HG02973 (cell line): ENCODE data around the gene TMEM94.
"Not testable (repeated sequence)": the region's sequence is repeated elsewhere in the genome, so short reads cannot be mapped to it uniquely, and the experiment has no call there.

Experiments used
- ATAC-seq: cut with Tn5 transposase; IDR thresholded peaks from one replicate; pipeline ENCODE4 v1.9.1; 2021; ENCODE audit warnings: moderate library complexity; ENCODE audit not compliant: unreplicated experiment

The TMEM94 gene

DNA sequence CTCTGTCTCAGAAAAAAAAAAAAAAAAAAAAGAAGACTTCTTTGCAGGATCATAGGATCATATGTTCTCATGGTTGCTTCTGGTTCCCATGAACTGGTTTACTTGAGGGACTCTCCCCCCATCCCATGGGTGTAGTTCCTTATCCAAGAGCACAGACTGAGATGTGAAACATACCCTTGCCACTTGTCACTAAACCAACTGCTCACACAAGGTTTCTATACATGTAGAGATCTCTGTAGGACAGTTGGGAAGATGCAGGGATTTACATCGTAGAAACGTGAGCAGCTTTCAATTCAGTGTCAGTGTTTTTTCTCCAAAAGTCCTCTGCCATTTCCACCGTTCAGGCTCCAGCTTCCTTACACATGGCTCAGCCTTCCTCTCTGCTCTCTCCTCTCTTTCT lies 11.1 kb upstream of the TMEM94 start:
- no peak for ATAC-seq

DNA sequence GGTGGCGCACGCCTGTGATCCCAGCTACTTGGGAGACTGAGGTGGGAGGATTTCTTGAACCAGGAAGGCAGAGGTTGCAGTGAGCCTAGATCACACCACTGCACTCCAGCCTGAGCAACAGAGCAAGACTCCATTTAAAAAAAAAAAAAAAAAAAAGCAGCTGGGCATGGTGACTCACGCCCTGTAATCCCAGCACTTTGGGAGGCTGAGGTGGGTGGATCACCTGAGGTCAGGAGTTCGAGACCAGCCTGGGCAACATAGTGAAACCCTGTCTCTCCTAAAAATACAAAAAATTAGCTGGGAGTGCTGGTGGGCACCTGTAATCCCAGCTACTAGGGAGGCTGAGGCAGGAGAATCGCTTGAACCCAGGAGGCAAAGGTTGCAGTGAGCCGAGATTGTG lies 10.5 kb upstream of the TMEM94 start:
- not testable (repeated sequence) for ATAC-seq

DNA sequence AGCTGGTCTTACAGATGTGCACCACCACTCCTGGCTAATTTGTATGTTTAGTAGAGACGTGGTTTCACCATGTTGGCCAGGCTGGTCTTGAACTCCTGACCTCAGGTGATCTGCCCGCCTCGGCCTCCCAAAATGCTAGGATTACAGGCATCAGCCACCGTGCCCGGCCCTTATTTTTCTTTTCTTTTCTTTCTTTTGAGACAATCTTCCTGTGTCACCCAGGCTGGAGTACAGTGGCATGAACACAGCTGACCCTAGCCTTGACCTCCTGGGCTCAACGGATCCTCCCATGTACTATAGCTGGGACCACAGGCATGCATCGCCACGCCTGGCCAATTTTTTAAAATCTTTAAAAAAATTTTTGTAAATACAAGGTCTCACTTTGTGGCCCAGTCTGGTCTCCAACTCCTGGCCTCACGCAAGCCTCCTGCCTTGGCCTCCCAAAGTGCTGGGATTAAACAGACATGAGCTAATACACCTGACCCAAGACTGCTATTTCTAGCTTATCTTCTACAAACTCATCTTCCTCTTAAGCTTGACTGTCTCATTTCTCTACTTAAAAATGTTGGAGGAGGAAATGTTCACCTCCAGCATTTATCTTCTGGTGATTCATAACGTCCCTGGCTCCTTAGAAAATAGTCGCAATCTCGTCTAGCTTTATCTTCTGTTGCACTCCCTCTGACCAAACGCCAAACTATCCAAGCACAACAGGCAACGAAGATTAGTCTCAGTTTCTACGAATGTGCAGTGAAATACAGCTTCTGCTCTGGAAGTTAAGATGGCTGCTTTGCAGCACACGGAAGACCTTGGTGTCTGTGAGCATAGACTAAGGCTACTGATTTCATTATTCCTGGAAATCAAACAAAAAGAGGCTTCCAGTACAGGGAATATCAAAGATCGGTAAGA lies 8.2 kb upstream of the TMEM94 start:
- ATAC-seq = no peak

DNA sequence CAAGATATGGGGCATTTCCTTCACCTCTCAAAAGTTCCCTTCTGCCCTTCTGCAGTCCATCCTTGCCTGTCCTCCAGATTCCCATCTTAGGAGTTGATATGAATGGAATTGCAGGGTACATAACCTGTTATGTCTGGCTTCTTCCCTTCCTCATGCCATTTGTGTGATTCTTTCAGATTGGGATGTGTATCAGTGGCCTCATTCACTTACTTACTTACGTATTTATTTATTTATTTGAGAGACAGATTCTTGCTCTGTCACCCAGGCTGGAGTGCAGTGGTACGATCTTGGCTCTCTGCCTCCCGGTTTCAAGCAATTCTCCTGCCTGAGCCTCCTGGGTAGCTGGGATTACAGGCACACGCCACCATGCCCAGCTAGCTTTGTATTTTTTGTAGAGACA lies 6.2 kb upstream of the TMEM94 start:
- ATAC-seq = no peak

DNA sequence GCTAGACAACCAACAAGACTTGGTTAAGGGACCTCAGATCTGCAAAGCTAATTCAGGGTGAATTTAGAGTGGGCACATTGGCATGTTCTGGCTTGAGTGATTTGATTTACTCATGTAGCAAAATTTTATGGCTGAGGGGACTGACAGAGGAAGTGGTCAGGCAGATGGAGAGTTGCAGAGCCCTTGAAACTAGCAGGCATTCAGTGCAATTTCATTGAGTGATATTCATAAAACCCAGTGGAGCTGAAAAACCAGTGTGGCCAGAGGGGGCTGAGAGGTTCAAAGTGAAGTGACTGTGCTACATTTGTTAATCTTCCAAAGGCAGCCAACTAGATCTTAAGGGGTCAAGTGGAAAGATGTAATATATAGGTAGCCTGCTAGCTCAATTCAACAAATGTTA lies 2.2 kb upstream of the TMEM94 start:
- ATAC-seq = no peak

DNA sequence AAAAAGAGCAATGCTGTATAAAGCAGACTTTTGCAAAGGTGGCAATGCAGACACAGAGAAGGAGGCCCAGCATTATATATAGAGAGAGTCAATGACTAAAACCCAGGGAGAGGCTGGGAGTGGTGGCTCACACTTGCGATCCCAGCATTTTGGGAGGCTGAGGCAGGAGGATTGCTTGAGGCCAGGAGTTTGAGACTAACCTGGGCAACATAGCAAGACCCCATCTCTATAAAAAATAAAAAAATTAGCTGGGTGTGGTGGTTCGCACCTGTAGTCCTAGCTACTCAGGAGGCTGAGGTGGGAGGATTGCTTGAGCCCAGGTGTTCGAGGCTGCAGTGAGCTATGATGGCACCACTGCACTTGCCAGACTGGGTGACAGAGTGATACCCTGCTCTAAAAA lies 1.8 kb upstream of the TMEM94 start:
- ATAC-seq = not testable (repeated sequence)

DNA sequence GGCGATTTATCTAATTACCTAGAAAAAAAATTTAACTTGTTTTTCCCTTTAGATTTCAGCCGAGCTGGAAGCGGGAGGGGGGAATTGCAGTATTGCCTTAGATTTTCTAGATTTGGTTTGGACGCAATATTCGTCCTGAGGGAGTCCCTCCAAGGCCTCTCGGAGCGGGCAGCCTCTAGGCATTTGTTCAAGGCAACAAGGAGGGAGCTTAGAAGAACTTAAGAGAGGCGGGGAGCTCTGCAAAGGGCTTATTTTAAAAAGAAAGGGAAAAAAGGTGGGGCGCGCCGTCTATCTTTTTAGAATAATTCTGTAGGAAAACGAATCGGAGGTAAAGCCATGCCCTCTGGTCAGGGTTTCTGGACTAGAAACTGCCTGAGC lies 407 bp upstream of the TMEM94 start:
- ATAC-seq = peak; percentile 5

DNA sequence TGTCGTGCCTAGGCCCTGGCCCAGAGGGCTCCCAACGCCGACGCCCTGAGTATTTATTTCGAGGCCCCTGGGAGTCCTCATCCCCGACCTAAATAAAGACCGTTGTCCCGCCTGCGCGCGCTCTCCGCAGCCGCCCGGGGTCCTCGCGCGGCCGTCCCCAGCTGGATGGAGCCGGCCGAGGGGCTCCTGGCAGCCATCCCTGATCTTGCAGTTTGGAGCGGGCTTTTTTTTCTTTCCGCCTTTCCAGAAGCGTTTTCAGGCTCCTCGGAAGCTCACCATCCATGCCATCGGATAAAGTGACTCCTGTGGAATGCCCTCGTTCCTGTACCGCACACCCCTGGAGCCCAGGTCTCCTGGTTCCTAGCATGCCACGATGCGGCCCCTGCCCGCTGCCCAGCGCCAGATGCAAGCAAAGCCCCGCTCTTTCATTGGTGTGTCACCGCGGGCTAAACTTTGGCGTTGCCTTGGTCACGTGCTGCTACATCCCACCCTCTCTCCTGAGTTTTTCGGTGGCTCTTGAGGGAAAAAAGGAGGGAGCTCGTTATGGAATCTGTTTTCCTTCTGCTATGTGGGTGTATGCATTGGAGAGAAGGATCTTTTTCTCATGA lies 716 bp downstream of the TMEM94 start:
- no peak for ATAC-seq

DNA sequence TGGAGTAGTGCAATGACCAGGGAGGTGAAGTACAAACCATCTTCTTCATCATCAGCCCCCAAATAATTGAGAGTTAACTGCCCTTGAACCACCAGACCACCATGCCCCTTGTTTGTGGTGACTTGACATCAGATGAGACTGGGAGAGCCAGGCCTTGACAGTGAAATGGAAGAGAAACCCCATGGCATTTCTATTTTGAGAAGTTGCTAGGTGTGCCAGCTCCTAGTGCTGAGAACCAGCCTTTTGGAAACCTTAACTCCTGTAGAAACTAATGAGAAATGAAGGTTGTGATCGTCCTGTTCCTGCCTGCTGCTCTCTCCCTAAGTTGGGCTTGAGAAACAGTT lies 2.8 kb downstream of the TMEM94 start:
- no peak for ATAC-seq

DNA sequence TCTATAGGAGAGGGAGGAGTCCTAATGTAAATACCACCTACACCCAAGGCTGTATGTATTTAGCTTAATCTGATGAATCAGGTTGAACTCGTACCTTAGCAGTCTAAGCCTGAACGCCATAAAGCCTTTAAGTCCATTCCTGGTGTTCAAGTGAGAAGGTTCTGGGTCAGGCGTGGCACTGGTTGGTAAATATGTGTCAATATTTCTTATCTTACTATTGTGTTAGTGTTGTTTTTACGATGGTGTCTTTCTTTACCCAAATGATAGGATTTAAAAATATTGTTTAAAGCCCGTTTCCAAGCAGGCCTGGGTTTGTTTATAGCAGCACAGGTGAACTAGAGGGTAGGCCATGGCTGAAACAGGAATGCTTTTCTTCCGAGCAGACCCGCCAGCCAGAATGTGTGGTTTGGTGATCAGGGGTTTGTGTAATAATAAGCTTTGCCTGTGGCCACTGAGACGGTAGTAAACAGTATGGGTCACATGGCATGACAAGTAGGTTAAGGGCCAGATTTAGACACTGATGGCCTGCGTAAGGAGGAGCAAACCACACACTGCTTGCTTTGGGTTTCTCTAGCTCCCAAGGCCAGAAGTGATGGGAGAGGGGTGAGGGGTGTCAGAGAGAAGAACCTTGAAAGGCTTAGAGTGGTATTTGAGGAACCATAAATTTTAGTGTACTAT lies 3.3 kb downstream of the TMEM94 start:
- no peak for ATAC-seq

DNA sequence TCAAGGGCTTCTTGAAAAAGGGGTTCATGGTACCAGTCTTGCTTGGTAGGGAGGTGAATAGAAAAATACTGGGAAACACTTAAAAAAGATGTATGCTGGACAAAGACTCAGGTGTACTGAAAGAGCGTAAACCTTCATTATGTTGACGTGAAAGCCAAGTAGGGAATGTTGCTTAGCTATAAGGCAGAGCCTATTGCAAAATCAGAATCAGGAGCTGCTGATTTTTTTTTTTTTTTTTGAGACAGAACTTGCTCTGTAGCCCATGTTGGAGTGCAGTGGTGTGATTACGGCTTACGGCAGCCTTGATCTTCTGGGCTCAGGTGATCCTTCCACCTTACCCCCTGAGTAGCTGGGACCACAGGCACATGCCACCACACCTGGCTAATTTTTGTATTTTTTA lies 3.9 kb downstream of the TMEM94 start:
- no peak for ATAC-seq

DNA sequence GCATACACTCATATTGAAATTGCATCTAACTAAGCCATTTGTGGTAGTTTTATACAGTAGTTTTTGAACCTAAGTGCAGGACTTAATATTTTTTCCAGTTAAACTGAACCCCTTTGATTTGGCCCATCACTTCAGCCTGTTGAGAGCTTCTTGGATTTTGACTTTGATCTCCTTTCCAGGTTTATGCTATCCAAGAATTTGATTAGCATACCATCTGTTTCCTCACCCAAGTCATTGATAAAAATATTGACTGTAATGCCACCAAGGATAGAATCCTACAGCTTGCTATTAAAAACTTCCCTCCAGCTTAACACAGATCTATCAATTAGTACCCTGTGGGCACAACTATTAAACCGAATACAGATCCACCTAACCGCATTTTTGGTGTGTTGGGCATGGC lies 7.2 kb downstream of the TMEM94 start:
- ATAC-seq = no peak

DNA sequence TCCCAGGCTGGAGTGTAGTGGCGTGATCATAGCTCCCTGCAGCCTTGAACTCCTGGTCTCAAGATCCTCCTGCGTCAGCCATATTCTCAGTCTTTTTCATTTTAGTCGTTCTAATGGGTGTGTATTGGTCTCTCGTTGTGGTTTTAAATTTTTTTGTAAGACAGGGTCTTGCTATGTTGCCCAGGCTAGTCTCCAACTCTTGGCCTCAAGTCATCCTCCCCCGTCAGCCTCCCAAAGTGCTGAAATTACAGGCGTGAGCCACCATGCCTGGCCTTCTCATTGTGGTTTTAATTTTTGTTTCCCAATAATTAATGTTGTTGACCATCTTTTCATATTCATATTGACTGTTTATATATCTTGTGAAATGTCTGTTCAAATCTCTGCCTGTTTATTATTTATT lies 8.6 kb downstream of the TMEM94 start:
- ATAC-seq = no peak

DNA sequence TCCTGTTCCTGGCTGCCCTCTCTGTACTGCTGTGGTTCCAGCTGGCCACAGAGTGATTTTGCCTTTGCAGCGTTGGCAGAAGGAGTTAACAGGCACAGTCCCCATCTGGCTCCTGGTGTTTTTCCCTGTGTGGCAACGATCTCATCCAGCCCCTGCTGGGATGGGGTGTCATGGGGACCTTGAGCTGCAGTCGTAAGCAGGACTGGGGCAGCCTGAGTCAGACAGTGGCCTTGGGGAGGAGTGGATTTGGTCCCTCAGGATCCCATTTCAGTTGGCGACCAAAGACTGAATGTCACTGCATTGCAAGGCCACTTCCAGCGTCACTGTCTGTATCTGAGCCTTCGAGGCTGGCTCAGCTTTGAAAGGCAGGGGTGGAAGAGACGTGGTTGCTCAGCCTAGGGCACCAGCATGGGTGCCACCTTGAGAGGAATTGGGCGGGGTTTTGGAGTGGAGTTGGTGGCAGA lies 11.9 kb downstream of the TMEM94 start:
- ATAC-seq = no peak

DNA sequence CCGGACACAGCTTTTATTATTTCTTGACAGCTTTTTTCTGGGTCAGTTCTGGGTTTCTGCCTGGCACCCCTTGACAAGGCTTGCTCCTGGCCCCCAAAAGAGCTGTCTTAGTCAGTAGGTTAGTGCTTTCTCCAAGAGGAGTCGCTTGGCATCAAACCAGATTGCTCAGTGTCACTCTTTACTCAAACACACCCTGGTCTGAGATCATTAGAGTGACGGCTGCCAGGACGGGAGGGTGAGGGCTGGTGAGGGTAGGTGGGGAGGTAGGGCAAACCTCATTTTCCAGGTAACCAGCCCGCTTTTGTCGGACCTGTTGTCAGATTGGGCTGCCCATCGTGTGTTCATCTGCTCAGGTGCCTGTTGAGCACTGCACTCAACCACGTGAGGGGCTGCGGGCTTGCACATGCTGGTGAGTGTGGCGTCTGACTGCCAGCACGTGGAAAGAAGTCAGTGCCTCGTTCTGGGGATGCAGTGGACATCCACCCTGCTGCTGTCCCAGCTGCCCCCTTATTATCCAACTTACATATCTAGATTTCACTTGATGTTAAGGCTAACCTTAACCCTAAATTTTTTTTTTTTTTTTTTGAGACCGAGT lies 12.4 kb downstream of the TMEM94 start:
- ATAC-seq = no peak

DNA sequence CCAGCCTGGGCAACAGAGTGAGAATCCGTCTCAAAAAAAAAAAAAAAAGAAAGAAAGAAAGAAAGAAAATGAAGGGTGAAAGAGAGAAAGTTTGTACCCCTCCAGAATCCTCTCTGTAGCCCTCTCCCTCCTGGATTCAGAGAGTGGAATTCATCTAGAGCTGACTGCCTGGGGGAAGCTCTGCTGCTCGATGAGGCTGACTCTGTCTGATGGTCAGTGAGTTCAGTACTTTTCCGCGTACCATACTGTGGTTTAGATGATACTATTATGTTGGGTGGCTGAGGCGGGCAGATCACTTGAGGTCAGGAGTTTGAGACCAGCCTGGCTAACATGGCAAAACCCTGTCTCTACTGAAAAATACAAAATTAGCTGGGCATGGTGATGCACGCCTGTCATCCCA lies 14.8 kb downstream of the TMEM94 start:
- no peak for ATAC-seq

DNA sequence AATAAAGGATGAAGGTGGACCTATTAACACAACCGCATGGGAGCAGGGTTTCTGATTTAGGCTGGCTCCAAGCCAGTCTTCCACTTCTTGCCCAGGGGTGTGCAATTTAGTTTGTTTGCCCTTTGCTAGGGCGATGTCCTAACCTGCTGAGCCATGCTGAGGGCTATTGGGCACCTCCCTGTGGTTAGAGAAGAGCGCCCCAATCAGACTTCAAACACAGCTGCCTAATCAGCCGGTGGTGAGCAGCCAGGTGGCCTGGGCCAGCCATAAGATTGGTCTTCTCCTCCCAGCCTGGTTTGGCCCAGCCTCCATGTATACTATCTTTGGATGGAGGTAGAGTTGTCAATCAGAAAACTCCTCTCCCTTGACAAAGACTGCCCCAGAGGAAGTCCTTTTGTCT lies 15.7 kb downstream of the TMEM94 start:
- ATAC-seq = no peak

DNA sequence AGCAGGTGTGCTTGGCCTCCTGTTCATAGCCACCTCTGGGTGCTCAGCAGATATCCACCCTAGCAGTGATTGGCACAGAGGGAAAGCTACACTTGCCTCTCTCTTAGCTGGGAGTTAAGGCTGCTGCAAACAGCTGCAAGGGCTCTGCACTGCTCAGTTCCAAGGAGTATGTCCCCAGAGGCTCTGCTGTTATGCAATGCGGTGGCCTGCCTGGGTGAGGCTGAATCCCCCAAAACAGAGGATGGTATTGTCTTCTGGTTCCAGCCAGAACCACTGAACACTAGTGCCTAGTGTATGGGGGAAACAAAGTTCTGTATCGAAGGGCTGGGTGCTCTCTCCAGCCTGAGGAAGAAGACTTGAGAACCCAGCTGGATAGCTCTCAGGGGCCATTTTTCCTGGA lies 16.8 kb downstream of the TMEM94 start:
- ATAC-seq = no peak

DNA sequence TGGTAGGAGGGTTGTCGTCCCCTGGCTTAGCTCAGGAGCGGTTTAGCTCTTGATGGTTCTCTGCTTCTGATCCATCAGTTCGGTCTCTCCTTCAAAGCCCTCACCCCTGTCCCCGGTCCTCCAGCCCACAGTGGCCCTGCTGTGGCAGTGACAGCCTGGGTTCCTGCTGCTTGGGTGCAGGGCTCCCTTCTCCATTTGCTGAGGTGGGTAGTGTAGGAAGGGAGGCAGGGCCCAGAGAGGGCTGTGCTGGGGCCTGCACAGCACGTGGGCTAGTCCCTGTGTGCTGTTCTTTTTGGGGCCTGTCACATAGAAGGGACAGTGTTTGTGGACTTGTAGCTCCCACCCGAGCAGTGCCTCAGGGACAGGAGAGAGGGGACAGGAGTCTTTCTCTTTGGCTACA lies 18.3 kb downstream of the TMEM94 start:
- ATAC-seq = no peak

DNA sequence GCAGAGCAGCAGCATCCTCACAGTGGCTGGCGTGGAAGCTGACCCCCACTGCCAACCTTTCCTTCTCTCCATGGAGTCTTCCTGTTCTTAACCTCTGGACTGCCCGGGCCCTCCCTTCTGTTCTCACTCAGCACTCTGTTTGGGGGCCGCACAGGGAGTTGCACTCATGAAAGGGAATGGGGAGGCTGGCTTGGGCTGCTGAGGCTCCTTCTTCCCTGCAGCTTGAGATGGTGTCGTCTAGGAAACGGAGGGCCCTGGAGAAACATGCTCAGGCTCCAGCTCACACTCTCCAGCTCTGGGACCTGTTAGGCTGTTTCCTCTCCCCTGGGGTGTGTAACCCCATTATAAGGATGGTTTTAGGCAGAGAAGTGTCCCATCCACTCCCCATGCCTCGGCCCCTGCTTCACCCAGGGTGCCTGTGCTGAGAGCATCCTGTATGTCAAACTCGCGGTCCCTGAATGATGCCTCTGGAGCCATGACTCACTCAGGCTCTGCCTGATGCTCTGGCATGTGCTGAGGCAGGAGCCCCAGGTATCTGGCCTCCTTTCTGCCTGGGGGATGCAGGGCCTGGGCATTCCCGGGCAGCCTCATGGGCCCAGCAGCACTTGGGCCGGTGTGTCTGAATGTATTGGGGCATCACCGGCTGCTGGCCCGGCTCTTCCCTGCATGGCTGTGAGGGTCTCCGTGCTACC lies 18.9 kb downstream of the TMEM94 start:
- ATAC-seq = no peak

DNA sequence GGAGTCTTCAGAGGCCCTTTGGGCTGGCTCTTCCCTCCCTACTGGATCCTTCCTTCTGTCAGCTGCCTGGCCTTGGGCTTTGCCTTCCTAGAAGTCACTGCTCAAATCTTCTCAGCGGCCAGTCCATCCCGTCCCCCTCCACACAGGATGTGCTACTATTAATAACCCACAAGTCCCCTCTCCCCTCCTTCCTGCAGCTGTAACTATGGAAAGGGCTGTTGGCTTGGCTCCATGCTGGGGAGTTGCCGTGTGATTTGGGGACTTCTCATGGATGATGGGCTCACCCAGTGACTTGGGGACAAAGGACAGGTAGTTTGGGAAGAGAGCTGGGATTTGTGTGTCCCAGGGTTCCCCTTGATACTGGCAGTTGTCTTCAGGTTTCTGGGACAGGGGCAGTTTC lies 19.4 kb downstream of the TMEM94 start:
- no peak for ATAC-seq
